ENCODE results near the gene TRIO.
A peak's percentile ranks its signal among the peaks of the same experiment; 100 is the strongest.
"Not testable (repeated sequence)": the region's sequence is repeated elsewhere in the genome, so short reads cannot be mapped to it uniquely, and the experiment has no call there.

The TRIO gene

GRCh38 chr5:14431534-14431933, 288.4 kb downstream of the TRIO start:
- no peak for DNase-seq
- Histone ChIP-seq H3K27me3 (replicated peaks) (no peaks in the 10 kb centered on the region), H3K36me3 (replicated peaks) (peaks cover 39% of the 10 kb centered on the region), H3K4me3 (ENCODE audit: low read depth, low read length) (no peak overlapping the region), H3K27ac (no peak overlapping the region)
- in situ Hi-C loops (cut with HindIII; ENCODE audit: low pct_ligation_motif_present, low sequenced_read_pairs) = no loop called here
- no peak for TF ChIP-seq CTCF (IDR thresholded peaks at IDR 0.05; ENCODE audit: low read depth, low read length, missing control alignments)

- DNase-seq = no peak
- no peak overlapping the region for H3K27ac ChIP-seq
These were observed 289.9 kb downstream of the TRIO start for GRCh38 chr5:14432931-14433589.

GRCh38 chr5:14435481-14435880, 292.3 kb downstream of the TRIO start:
- H3K27me3 ChIP-seq (replicated peaks) = no peaks in the 10 kb centered on the region
- in situ Hi-C loops (cut with HindIII; ENCODE audit: low pct_ligation_motif_present, low sequenced_read_pairs) = no loop called here
- peaks cover 21% of the 10 kb centered on the region for H3K36me3 ChIP-seq (replicated peaks)
- H3K4me3 ChIP-seq (ENCODE audit: low read depth, low read length) = no peak overlapping the region
- no peak for TF ChIP-seq CTCF (IDR thresholded peaks at IDR 0.05; ENCODE audit: low read depth, low read length, missing control alignments)
- peak; percentile 72 for DNase-seq
- peak overlapping the region; percentile 82 for H3K27ac ChIP-seq

More at GRCh38 chr5:14432931-14433589, 289.9 kb downstream of the TRIO start:
- Histone ChIP-seq H3K4me3 (ENCODE audit: low read depth, low read length) (no peak overlapping the region), H3K36me3 (replicated peaks) (peaks cover 33% of the 10 kb centered on the region), H3K27me3 (replicated peaks) (no peaks in the 10 kb centered on the region)
- TF ChIP-seq CTCF (IDR thresholded peaks at IDR 0.05; ENCODE audit: low read depth, low read length, missing control alignments) = no peak
- in situ Hi-C loops (cut with HindIII; ENCODE audit: low pct_ligation_motif_present, low sequenced_read_pairs) = no loop called here

- in situ Hi-C loops (cut with HindIII; ENCODE audit: low pct_ligation_motif_present, low sequenced_read_pairs); H3K27me3 ChIP-seq (replicated peaks); H3K4me3 ChIP-seq (ENCODE audit: low read depth, low read length); DNase-seq: not testable (repeated sequence)
- Histone ChIP-seq H3K36me3 (replicated peaks) (peaks cover 20% of the 10 kb centered on the region), H3K27ac (peak overlapping the region; percentile 82)
These were observed 293.0 kb downstream of the TRIO start for GRCh38 chr5:14436122-14436521.

GRCh38 chr5:14436801-14437542, 293.8 kb downstream of the TRIO start:
- TF ChIP-seq CTCF (IDR thresholded peaks at IDR 0.05; ENCODE audit: low read depth, low read length, missing control alignments) = no peak
- in situ Hi-C loops (cut with HindIII; ENCODE audit: low pct_ligation_motif_present, low sequenced_read_pairs) = no loop called here
- Histone ChIP-seq H3K36me3 (replicated peaks) (peaks cover 26% of the 10 kb centered on the region), H3K27ac (no peak overlapping the region), H3K4me3 (ENCODE audit: low read depth, low read length) (no peak overlapping the region), H3K27me3 (replicated peaks) (no peaks in the 10 kb centered on the region)
- DNase-seq = no peak

- peaks cover 28% of the 10 kb centered on the region for H3K36me3 ChIP-seq (replicated peaks)
- H3K4me3 ChIP-seq (ENCODE audit: low read depth, low read length) = no peak overlapping the region
- H3K27me3 ChIP-seq (replicated peaks) = no peaks in the 10 kb centered on the region
- in situ Hi-C loops (cut with HindIII; ENCODE audit: low pct_ligation_motif_present, low sequenced_read_pairs) = no loop called here
- peak overlapping the region; percentile 5 for H3K27ac ChIP-seq
- DNase-seq = no peak
- TF ChIP-seq CTCF (IDR thresholded peaks at IDR 0.05; ENCODE audit: low read depth, low read length, missing control alignments) = no peak
These were observed 295.1 kb downstream of the TRIO start for GRCh38 chr5:14438195-14438606.
